Liver (tissue), 9 donors: ENCODE measurements around the gene COL23A1. TPM values are rescaled to one million over a fixed set of nuclear protein-coding genes. Genes with fewer than 3 reads are reported as not detected.

ENCODE experiments used
- DNase-seq: peaks from one replicate; pipeline ENCODE4 v3.0.0-alpha.2; 2017; ENCODE audit warnings: low spot score
- H3K27ac ChIP-seq, 2 donors: one replicate each; pipeline ENCODE4 v1.7.0; 2013; ENCODE audit warnings: inconsistent platforms in 2 of 2, low read length in 2 of 2, control low read depth in 1 of 2, low read depth in 1 of 2, mild to moderate bottlenecking in 1 of 2
- H3K27me3 ChIP-seq, 4 donors: one replicate each; pipeline versions ENCODE4 v1.6.1 to v1.7.0; 2013; ENCODE audit warnings: low read length in 3 of 4, inconsistent platforms in 1 of 4, mild to moderate bottlenecking in 1 of 4, moderate library complexity in 1 of 4; ENCODE audit not compliant: control insufficient read depth in 4 of 4, insufficient read depth in 4 of 4
- H3K36me3 ChIP-seq, 4 donors: one replicate each; pipeline versions ENCODE4 v1.6.1 to v1.7.0; 2013; ENCODE audit warnings: low read length in 3 of 4, mild to moderate bottlenecking in 3 of 4, low read depth in 1 of 4, moderate library complexity in 1 of 4; ENCODE audit not compliant: control insufficient read depth in 4 of 4, insufficient read depth in 3 of 4
- H3K4me1 ChIP-seq, 4 donors: one replicate each; pipeline versions ENCODE4 v1.6.1 to v1.7.0; 2013; ENCODE audit warnings: low read length in 3 of 4, mild to moderate bottlenecking in 3 of 4, moderate library complexity in 1 of 4; ENCODE audit not compliant: control insufficient read depth in 4 of 4, insufficient read depth in 4 of 4
- H3K4me3 ChIP-seq, 3 donors: one replicate each; pipeline versions ENCODE4 v1.6.1 to v1.7.0; 2013; ENCODE audit warnings: low read length in 3 of 3, control low read depth in 1 of 3, low read depth in 1 of 3, mild to moderate bottlenecking in 1 of 3
- H3K9ac ChIP-seq, 2 donors: one replicate each; pipeline ENCODE4 v1.7.0; 2013; ENCODE audit warnings: low read length in 2 of 2, mild to moderate bottlenecking in 2 of 2, moderate library complexity in 2 of 2, control low read depth in 1 of 2, low read depth in 1 of 2
- H3K9me3 ChIP-seq, 4 donors: one replicate each; pipeline versions ENCODE4 v1.6.1 to v1.7.0; 2013; ENCODE audit warnings: low read length in 3 of 4; ENCODE audit not compliant: control insufficient read depth in 4 of 4
- ATF3 ChIP-seq: IDR thresholded peaks from 2 replicates; pipeline ENCODE4 v1.6.1; 2016; ENCODE audit warnings: antibody characterized with exemption
- FOXA1 ChIP-seq: IDR thresholded peaks from 2 replicates; pipeline ENCODE4 v1.6.1; 2016; ENCODE audit warnings: antibody characterized with exemption
- GABPA ChIP-seq, 2 donors: IDR thresholded peaks in 1 of 2; conservative IDR thresholded peaks in 1 of 2; 2 replicates each; pipeline ENCODE4 v1.6.1; 2016; ENCODE audit warnings: antibody characterized with exemption in 2 of 2, mild to moderate bottlenecking in 1 of 2, moderate library complexity in 1 of 2
- HNF4A ChIP-seq, 2 donors: conservative IDR thresholded peaks; 2 replicates each; pipeline ENCODE4 v1.6.1; 2016; ENCODE audit warnings: antibody characterized with exemption in 2 of 2, mild to moderate bottlenecking in 2 of 2
- HNF4G ChIP-seq: IDR thresholded peaks from 2 replicates; pipeline ENCODE4 v1.6.1; 2016; ENCODE audit warnings: antibody characterized with exemption
- MAX ChIP-seq: IDR thresholded peaks from 2 replicates; pipeline ENCODE4 v1.6.1; 2016; ENCODE audit warnings: antibody characterized with exemption
- NR2F2 ChIP-seq: IDR thresholded peaks from 2 replicates; pipeline ENCODE4 v1.6.1; 2016; ENCODE audit warnings: antibody characterized with exemption
- REST ChIP-seq: IDR thresholded peaks from 2 replicates; pipeline ENCODE4 v1.6.1; 2016; ENCODE audit warnings: antibody characterized with exemption, mild to moderate bottlenecking
- TAF1 ChIP-seq: conservative IDR thresholded peaks from 2 replicates; pipeline ENCODE4 v1.6.1; 2016; ENCODE audit warnings: antibody characterized with exemption, mild to moderate bottlenecking
- WGBS: extraction: QIAGEN DNeasy Blood & Tissue Kit; methylation state at CpG from one replicate; pipeline ENCODE4 v1.1.7; 2013; 5-methylcytosine and 5-hydroxymethylcytosine counted together
- polyA plus RNA-seq, 2 donors: library from polyadenylated mRNA; stranded (reverse) in 1 of 2; unstranded in 1 of 2; fragments of 200-250 nt in 1 of 2; fragments of >200 nt in 1 of 2; fragmentation: Nextera tagmentation in 1 of 2; extraction: Ambion mirVana in 1 of 2; gene quantifications; one replicate each; pipeline versions ENCODE4 v1.2.1 to v1.2.3, GENCODE V29; 2013 to 2015
- total RNA-seq, 2 donors: library from RNA; depleted of rRNA; stranded (reverse); fragments of >200 nt; gene quantifications; one replicate each; pipeline ENCODE4 v1.2.3, GENCODE V29; 2014
- donor health status: healthy.
- donor health status: healthy.
- donor health status: healthy.
- donor health status: healthy.
- donor health status: healthy.

COL23A1 gene
- total and polyA plus RNA-seq, 4 donors = 0.08 to 1.4 (median 0.27) TPM

GRCh38 chr5:178287791-178288105 lies 302.4 kb downstream of the COL23A1 start:
- no peak for DNase-seq
- H3K27me3 ChIP-seq = no peaks in the 10 kb centered on the region
- no peak overlapping the region for H3K4me3 ChIP-seq
- no peak overlapping the region for H3K27ac ChIP-seq
- H3K9me3 ChIP-seq = peaks cover 0 to 4% (median 2%) of the 10 kb centered on the region in 4 donors
- no peak overlapping the region for H3K9ac ChIP-seq
- WGBS = 94% methylated on average over 10 of the region's 10 CpGs
- peaks cover 0 to 7% (median 4%) of the 10 kb centered on the region in 4 donors for H3K4me1 ChIP-seq
- H3K36me3 ChIP-seq = no peaks in the 10 kb centered on the region
- TF ChIP-seq TAF1 (no peak), REST (no peak)

GRCh38 chr5:178287091-178287790 lies 303.0 kb downstream of the COL23A1 start:
- Histone ChIP-seq H3K9ac (no peak overlapping the region), H3K27ac (no peak overlapping the region), H3K36me3 (no peaks in the 10 kb centered on the region), H3K4me3 (no peak overlapping the region), H3K27me3 (no peaks in the 10 kb centered on the region), H3K4me1 (peaks cover 0 to 9% (median 4%) of the 10 kb centered on the region in 4 donors), H3K9me3 (peaks cover 0 to 4% (median 2%) of the 10 kb centered on the region in 4 donors)
- 87% methylated on average over 20 of the region's 20 CpGs for WGBS
- TF ChIP-seq GABPA (IDR thresholded peaks at IDR 0.05 in 1 of 2, conservative IDR thresholded peaks at IDR 0.05 in 1 of 2) (no peak), REST (no peak), HNF4A (conservative IDR thresholded peaks at IDR 0.05) (no peak)
- no peak for DNase-seq

GRCh38 chr5:178286226-178287090 lies 303.7 kb downstream of the COL23A1 start:
- no peak for DNase-seq
- Histone ChIP-seq H3K9ac (no peak overlapping the region), H3K9me3 (peaks cover 0 to 4% (median 2%) of the 10 kb centered on the region in 4 donors), H3K36me3 (no peaks in the 10 kb centered on the region), H3K4me1 (peaks cover 0 to 9% (median 4%) of the 10 kb centered on the region in 4 donors), H3K4me3 (no peak overlapping the region), H3K27me3 (no peaks in the 10 kb centered on the region), H3K27ac (no peak overlapping the region)
- WGBS = 92% methylated on average over 34 of the region's 34 CpGs
- TF ChIP-seq NR2F2 (no peak), FOXA1 (no peak), MAX (no peak), HNF4G (no peak), ATF3 (no peak)
